NT2/D1 (cell line): ENCODE data around the gene POGZ.

Source experiments
- DNase-seq: peaks from one replicate; pipeline ENCODE4 v3.0.0-alpha.2; 2011; ENCODE audit warnings: low read depth, low spot score
- H3K27me3 ChIP-seq: 2 replicates; pipeline ENCODE4 v1.6.0; 2011; ENCODE audit warnings: mild to moderate bottlenecking; ENCODE audit not compliant: insufficient read length, insufficient read depth
- H3K36me3 ChIP-seq: 2 replicates; pipeline ENCODE4 v1.6.1; 2011; ENCODE audit warnings: mild to moderate bottlenecking, low read length, mixed read lengths; ENCODE audit not compliant: insufficient read depth, insufficient read length
- H3K4me1 ChIP-seq: 2 replicates; pipeline ENCODE4 v1.5.1; 2011; ENCODE audit not compliant: insufficient read depth, insufficient read length
- H3K4me3 ChIP-seq: 2 replicates; pipeline ENCODE4 v1.5.1; 2011; ENCODE audit warnings: low read depth; ENCODE audit not compliant: insufficient read length
- H3K9ac ChIP-seq: 2 replicates; pipeline ENCODE4 v1.6.0; 2011; ENCODE audit warnings: low read depth; ENCODE audit not compliant: insufficient read length
- H3K9me3 ChIP-seq: 2 replicates; pipeline ENCODE4 v1.5.1; 2011; ENCODE audit warnings: mild to moderate bottlenecking, low read length; ENCODE audit not compliant: insufficient read depth
- SUZ12 ChIP-seq: IDR thresholded peaks from 2 replicates; pipeline ENCODE4 v1.6.1; 2011; ENCODE audit not compliant: insufficient read length, insufficient read depth; ENCODE audit errors: extremely low read depth
- YY1 ChIP-seq: IDR thresholded peaks from 2 replicates; pipeline ENCODE4 v1.6.1; 2011; ENCODE audit not compliant: insufficient read length, insufficient read depth
- ZNF274 ChIP-seq: IDR thresholded peaks from 2 replicates; pipeline ENCODE4 v1.6.1; 2011; ENCODE audit warnings: mild to moderate bottlenecking, low read depth, low read length

Gene POGZ

GRCh38 chr1:151408891-151409290, 50.4 kb downstream of the POGZ start:
- no peak for DNase-seq
- Histone ChIP-seq H3K4me1 (no peaks in the 10 kb centered on the region), H3K4me3 (no peak overlapping the region), H3K9ac (no peak overlapping the region), H3K9me3 (no peaks in the 10 kb centered on the region), H3K27me3 (no peaks in the 10 kb centered on the region), H3K36me3 (peaks cover 95% of the 10 kb centered on the region)
- TF ChIP-seq ZNF274: no peak
- TF ChIP-seq YY1: no peak
- TF ChIP-seq SUZ12: no peak

DNA sequence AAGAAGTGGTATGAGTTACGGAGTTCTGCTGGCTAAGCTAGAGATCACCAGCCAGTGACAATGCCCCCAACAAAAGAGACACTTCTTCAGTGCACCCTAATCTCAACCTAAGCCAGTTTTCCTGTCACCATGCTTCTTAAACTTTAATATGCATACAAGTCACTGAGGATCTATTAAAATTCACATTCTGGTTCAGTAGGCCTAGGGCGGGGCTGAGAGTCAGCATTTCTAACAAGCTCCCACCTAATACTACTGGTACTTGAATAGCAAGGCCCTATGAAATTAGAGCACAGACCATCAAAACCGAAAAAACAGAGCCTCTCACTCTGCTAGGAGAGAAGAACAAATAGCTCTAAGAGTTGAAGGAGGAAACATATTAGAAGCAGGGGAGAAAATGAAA, 52.0 kb downstream of the POGZ start:
- no peaks in the 10 kb centered on the region for H3K9me3 ChIP-seq
- H3K4me1 ChIP-seq: no peaks in the 10 kb centered on the region
- DNase-seq: no peak
- peaks cover 97% of the 10 kb centered on the region for H3K36me3 ChIP-seq
- no peak overlapping the region for H3K4me3 ChIP-seq
- no peak overlapping the region for H3K9ac ChIP-seq
- no peaks in the 10 kb centered on the region for H3K27me3 ChIP-seq
- TF ChIP-seq YY1: no peak
- TF ChIP-seq SUZ12: no peak
- TF ChIP-seq ZNF274: no peak

DNA sequence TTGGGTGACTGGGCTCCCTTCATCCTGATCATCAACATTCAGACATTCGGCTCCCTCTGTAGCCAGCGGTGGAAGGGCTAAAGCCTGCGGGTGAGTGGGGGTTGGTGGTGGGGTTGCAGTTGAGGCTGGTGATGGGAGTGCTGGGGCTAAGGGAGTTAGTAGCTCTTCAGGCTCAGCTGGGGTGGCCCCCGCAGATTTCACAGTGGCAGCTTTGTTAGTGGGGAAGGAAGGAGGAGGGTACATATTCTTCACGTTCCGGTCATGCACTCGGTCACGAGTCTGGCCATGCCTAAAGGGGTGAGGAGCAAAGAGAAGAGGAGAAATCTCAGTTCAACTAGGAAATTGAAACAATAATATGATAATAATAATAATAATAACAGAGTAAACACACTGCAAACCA, 53.1 kb downstream of the POGZ start:
- Histone ChIP-seq H3K27me3 (no peaks in the 10 kb centered on the region), H3K4me3 (no peak overlapping the region), H3K4me1 (no peaks in the 10 kb centered on the region), H3K9me3 (no peaks in the 10 kb centered on the region), H3K36me3 (peaks cover 97% of the 10 kb centered on the region), H3K9ac (no peak overlapping the region)
- TF ChIP-seq YY1 (no peak), SUZ12 (no peak), ZNF274 (no peak)
- DNase-seq: no peak

- DNase-seq: no peak
- Histone ChIP-seq H3K36me3 (peaks cover 97% of the 10 kb centered on the region), H3K27me3 (no peaks in the 10 kb centered on the region), H3K9ac (no peak overlapping the region), H3K4me3 (no peak overlapping the region), H3K9me3 (no peaks in the 10 kb centered on the region), H3K4me1 (peaks cover 3% of the 10 kb centered on the region)
- no peak for TF ChIP-seq YY1
- TF ChIP-seq ZNF274: no peak
- TF ChIP-seq SUZ12: no peak
These were observed 53.9 kb downstream of the POGZ start for GRCh38 chr1:151405187-151405951.

DNA sequence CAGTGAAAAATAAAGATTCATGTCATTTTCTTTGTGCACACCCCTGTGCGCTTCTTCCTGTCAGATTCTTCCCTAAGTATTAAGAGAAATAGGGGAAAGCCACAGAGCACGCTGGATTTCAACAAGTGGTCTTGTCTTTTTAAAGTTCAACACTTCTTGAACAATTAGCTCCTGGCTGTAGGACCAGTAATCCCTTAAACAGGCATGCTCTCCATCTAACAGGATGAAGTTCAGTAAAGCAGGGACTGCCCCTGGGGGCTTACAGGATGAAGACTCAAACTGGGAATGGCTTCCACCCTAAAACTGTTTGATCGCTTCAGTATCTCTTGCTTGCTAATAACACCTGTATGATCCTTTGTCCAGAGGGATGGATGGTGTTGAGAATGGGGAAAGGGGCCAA, 55.7 kb downstream of the POGZ start:
- H3K4me3 ChIP-seq: no peak overlapping the region
- H3K9me3 ChIP-seq: no peaks in the 10 kb centered on the region
- peaks cover 4% of the 10 kb centered on the region for H3K4me1 ChIP-seq
- DNase-seq: no peak
- TF ChIP-seq ZNF274 (no peak), SUZ12 (no peak), YY1 (no peak)
- no peak overlapping the region for H3K9ac ChIP-seq
- no peaks in the 10 kb centered on the region for H3K27me3 ChIP-seq
- H3K36me3 ChIP-seq: peaks cover 87% of the 10 kb centered on the region

GRCh38 chr1:151402764-151403163, 56.5 kb downstream of the POGZ start:
- Histone ChIP-seq H3K27me3 (no peaks in the 10 kb centered on the region), H3K9ac (no peak overlapping the region), H3K4me1 (peaks cover 4% of the 10 kb centered on the region), H3K36me3 (peaks cover 79% of the 10 kb centered on the region), H3K9me3 (no peaks in the 10 kb centered on the region), H3K4me3 (no peak overlapping the region)
- TF ChIP-seq ZNF274: no peak
- no peak for TF ChIP-seq YY1
- TF ChIP-seq SUZ12: no peak
- DNase-seq: no peak

DNA sequence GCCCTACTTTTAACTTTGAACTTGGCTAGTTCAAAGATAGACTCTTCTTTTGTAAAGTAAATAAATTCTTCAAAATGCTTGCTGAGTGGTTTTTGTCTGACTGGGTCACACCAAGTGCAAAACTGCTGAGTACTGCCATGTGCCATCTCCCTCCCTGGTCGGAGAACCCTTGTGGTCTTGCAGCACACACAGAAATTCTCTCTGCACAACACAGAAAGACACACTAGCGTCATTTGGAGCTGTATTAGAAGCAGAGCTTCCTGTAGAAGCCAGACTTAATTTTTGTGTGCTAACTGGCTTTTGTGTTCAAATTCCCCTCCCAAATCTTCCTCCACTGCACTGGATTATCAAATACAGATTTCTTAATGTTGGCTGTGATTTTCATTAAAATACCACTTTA, 57.4 kb downstream of the POGZ start:
- no peak for DNase-seq
- H3K9me3 ChIP-seq: no peaks in the 10 kb centered on the region
- H3K9ac ChIP-seq: no peak overlapping the region
- H3K4me3 ChIP-seq: no peak overlapping the region
- peaks cover 71% of the 10 kb centered on the region for H3K36me3 ChIP-seq
- H3K27me3 ChIP-seq: no peaks in the 10 kb centered on the region
- TF ChIP-seq ZNF274 (no peak), YY1 (no peak), SUZ12 (no peak)
- peaks cover 4% of the 10 kb centered on the region for H3K4me1 ChIP-seq
